ENCODE data around the gene TTC34.
"Not testable (repeated sequence)": the region's sequence is repeated elsewhere in the genome, so short reads cannot be mapped to it uniquely, and the experiment has no call there.

The TTC34 gene

DNA sequence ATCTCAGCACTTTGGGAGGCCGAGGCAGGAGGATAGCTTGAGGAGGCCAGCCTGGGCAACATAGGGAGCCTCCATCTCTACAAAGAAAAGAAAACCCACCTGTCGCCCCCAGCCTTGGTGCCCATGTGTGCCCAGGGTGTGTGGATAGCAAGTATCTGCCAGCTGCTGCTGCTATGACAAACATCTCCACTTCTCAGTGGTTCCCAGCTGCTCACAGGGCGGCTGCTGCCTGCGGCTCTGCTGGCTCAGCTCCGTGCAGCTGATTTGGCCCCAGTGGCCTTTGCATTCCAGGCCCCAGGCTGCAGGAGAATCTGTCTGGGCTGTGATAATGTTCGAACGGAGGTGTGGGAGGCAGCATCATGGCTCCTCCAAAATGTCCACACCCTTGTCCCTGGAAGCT, 10.6 kb upstream of the TTC34 start:
- FAIRE-seq: no peak

- FAIRE-seq: no peak
These were observed 10.0 kb upstream of the TTC34 start for GRCh38 chr1:2811533-2811918.

DNA sequence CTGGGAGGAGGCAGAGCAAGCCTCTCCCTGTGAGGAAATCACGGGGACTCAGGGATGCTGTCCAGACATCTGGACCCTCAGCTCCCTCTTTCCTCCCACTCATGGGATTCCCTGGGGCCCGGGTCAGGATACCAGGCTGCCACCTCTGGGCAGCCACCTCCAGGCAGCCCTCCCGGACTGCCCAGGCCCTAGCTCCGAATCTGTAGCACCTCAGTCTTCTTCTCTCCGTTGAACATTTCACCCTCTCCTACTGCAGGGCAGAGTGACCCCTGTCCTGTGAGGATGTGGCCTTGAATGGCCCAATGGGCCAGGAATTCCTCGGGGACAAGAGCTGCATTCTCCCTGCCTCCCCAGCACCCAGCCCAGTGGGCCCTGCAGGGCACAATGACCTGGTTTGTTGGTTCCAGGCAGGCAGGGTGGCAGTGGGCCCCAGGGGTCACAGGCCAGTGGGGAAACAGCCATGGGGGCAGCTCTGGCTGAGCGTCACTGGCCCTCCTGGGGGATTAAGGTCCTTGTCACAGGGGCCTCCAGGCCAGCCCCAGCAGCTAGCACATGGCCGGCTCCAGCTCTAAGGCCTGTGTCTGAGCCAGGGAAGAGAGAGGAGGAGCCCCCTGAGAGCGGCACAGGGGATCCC, 9.5 kb upstream of the TTC34 start:
- no peak for FAIRE-seq

DNA sequence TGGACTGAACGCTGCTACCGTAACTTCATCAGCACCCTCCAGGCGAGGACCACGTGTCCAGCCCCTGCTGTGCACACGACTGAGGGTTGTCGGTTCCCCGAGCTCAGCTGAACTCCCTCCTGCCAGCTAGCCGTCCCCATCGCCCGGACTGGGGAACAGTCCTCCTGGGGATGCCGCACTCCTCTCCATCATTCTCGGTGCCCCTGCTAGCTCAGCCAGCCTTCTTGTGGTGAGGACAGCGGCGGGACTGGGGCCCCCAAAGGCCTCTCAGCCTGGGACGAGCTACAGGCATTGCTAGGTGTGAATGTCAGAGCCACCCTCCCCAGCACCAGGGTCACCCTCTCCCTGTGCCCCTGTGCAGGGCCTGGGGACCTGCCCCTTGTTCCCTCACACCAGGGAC, 8.8 kb upstream of the TTC34 start:
- no peak for FAIRE-seq

- FAIRE-seq: no peak
These were observed 8.2 kb upstream of the TTC34 start for GRCh38 chr1:2809656-2810055.

- FAIRE-seq: no peak
These were observed 7.5 kb upstream of the TTC34 start for GRCh38 chr1:2808831-2809605.

- no peak for FAIRE-seq
These were observed 6.9 kb upstream of the TTC34 start for GRCh38 chr1:2808386-2808705.

- no peak for FAIRE-seq
These were observed 6.3 kb upstream of the TTC34 start for GRCh38 chr1:2807678-2808385.

DNA sequence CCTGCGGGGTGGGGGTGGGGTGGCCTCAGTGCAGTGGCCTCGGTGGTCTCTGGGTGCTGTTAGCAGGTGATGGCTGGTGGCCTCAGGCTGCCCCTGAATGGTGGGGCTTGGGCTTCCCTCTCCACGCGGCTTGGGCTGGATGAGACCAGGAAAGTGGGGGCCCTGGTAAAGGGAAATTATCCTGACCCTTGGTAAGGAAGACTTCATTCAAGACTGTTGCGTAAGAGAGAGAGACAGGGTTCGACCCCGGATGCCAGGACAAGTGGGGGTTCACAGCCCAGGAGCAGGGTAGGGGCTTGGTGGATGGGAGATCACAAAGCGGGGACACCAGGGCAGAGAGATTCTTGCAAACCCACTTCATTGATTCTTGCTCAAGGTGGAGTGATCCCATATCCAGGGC, 5.5 kb upstream of the TTC34 start:
- no peak for FAIRE-seq

- no peak for FAIRE-seq
These were observed 5.1 kb upstream of the TTC34 start for GRCh38 chr1:2806591-2806990.

DNA sequence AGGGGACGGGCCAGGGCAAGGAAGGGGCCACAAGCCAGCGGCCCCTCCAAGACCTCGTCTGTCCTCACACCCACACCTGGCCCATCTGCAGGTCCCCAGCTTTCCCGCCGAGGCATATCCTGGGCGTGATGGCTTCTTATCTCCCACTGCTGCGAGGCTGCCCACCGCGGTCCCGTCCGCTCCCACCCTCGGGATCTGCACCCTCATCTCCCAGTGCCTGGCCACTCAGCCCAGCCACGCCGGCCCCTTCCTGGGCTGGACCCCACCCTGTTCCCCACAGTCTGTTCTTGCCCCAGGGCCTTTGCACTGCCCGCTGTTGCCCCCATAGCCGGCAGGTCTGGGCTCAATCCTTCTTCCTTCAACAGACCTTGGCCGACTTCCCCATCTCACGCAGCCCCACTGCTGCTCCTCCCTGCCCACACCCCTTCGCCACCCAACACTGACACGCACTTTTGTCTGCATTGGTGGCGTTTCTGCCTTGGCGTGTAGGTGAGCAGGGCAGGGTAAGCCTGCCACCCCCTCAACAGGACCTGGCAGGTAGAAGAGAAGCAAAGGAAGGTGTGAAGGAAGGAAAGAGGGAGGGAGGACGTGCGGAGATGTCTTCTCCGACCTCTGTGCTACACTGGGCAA, 4.4 kb upstream of the TTC34 start:
- no peak for FAIRE-seq

DNA sequence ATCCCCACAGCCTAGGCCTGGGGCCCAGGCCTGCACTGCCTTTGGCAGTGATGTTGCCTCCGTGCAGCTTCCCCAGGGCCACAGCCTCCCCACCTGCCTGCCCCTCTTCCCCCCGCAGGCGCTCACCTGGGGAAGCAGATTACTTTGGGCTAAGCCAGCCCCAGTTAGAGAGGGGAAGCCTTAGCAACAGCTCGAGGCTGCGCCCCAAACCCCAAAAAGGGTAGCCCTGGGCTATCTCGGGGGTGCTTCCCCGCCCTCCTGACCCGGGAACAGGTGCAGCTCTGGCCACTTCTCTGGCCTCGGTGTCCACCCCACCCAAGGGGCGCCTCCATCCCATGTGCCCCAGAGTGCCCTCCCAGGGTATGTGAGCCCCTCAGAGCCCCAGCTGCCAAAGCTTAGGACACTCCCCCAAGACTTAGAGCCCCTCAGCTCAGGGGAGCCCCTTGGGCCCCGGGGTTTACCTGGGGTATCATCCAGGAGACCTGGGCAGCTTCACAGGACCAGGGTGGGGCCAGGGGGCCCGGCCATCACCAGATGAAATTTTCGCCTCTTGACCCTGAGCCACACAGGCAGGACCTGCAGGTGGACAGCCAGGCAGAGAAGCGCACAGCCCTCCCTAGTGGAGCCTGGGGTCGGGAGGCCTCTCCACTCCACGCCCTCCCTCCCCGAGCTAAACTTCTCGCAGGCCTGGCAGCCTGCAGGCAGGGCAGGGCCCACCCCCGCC, 3.3 kb upstream of the TTC34 start:
- no peak for FAIRE-seq

- FAIRE-seq: no peak
These were observed 2.6 kb upstream of the TTC34 start for GRCh38 chr1:2803931-2804627.

- no peak for FAIRE-seq
These were observed 1.8 kb upstream of the TTC34 start for GRCh38 chr1:2803086-2803930.

GRCh38 chr1:2802421-2802961, 998 bp upstream of the TTC34 start:
- no peak for FAIRE-seq

GRCh38 chr1:2801046-2801445, 447 bp downstream of the TTC34 start:
- FAIRE-seq: no peak

DNA sequence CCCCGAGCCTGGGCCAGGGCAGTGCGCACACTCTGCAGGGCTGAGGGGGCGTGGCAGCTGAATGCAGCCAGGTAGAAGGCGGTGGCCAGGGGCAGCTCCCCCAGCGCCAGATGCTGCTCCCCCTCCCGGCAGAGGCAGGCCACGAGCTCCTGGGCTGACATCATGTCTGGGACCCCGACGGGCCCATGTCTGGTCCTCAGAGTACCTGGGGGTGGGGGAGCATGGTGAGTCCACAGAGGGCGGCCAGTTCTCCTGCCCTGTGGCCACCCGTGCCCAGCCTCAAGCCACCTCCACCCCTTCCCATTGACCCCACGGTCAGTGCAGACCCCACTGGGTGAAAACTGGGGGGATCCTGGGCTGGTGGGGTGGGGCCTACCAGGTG, 838 bp downstream of the TTC34 start:
- FAIRE-seq: no peak

- FAIRE-seq: no peak
These were observed 1.5 kb downstream of the TTC34 start for GRCh38 chr1:2799811-2800663.

GRCh38 chr1:2798958-2799357, 2.5 kb downstream of the TTC34 start:
- not testable (repeated sequence) for FAIRE-seq

DNA sequence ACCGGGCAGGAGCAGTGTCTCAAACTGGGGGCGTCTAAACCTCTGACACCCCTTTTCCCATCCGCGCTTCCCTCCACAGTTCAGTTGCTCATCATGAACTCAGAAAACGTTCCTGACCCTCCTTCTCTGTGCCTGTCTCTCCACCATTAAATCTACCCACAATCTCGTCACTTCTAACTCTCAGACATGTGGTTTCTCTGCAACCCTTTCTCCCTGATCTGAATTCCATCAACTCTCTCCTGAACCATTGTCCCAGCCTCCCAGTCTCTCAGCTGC, 3.8 kb downstream of the TTC34 start:
- no peak for FAIRE-seq

Measured in islet of Langerhans (tissue), 1 donor.